Fibroblast of lung (primary cell): ENCODE measurements around the gene RER1.

Experiments
- CTCF ChIP-seq, 2 donors: IDR thresholded peaks in 1 of 2; conservative IDR thresholded peaks in 1 of 2; 1 replicate in 1 of 2; 2 replicates in 1 of 2; pipeline ENCODE4 v1.5.1; 2011 to 2012; ENCODE audit warnings: low read length in 2 of 2, control low read depth in 1 of 2, inconsistent platforms in 1 of 2, low read depth in 1 of 2, mild to moderate bottlenecking in 1 of 2
- EZH2 ChIP-seq: IDR thresholded peaks from 2 replicates; pipeline ENCODE4 v1.5.1; 2012; ENCODE audit warnings: low read length, control low read depth, mild to moderate bottlenecking; ENCODE audit errors: missing control alignments

GRCh38 chr1:2413495-2414296, 22.1 kb downstream of the RER1 start:
- TF ChIP-seq CTCF (conservative IDR thresholded peaks at IDR 0.05 in 1 of 2, IDR thresholded peaks at IDR 0.05 in 1 of 2; ENCODE audit: low read depth in 1 of 2, low read length in 2 of 2) = no peak
- no peak for TF ChIP-seq EZH2
